ENCODE measurements around the gene SIK3.

SIK3 gene

DNA sequence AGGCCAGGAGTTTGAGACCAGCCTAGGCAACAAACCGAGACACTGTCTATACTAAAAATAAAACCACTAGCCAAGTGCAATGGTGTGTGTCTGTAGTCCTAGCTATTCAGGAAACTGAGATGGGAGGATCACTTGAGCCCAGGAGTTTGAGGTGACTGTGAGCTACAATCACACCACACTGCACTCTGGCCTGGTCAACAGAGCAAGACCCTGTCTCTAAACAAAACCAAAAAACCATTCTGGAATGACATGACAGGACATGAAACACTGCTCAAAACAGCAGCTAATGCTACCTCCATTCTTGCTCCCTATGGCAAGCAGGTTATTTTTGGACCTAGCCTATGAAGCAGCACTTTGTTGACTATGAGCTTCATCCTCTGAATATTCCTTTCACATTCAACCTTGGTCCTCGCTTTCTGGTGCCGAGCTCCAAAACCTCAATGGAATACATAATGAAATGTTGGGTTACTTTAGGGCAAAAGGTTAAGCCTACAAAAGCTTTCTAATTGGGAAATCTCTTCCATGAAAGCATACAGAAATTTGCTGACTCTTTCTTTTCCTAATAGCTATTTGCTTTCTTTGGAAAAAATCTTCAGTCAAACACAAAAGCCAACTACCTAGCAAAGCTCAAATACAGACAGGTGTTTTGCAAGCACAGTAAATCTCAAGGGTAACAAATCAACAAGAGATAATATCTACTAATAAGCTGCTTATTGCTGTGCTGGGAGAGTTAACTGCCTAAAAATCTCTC lies 21.1 kb downstream of the SIK3 start:
- WGBS (ENCODE audit: insufficient coverage), result no CpG with 5 or more reads among the region's 3 CpGs
- no peak for DNase-seq
- Histone ChIP-seq H3K9me3 (ENCODE audit: control extremely low read depth in 1 of 5, control insufficient read depth in 4 of 5, insufficient read depth in 2 of 5, low read depth in 1 of 5, low read length in 4 of 5) (peaks cover 0 to 1% (median 0%) of the 10 kb centered on the region in 5 experiments), H3K4me3 (ENCODE audit: control insufficient read depth in 1 of 7, extremely low read depth in 1 of 7, insufficient read depth in 4 of 7, low read depth in 2 of 7, low read length in 6 of 7) (no peak overlapping the region), H3K27me3 (replicated peaks in 2 of 5; ENCODE audit: control insufficient read depth in 4 of 5, insufficient read depth in 5 of 5, low read length in 4 of 5) (no peaks in the 10 kb centered on the region), H3K4me1 (ENCODE audit: control extremely low read depth in 1 of 4, control insufficient read depth in 4 of 4, insufficient read depth in 4 of 4, low read length in 3 of 4) (peaks cover 12 to 50% (median 34%) of the 10 kb centered on the region in 4 experiments), H3K27ac (ENCODE audit: insufficient read depth in 1 of 2, low read depth in 1 of 2, low read length in 2 of 2, poor library complexity in 1 of 2, severe bottlenecking in 2 of 2) (no peak overlapping the region), H3K36me3 (ENCODE audit: control insufficient read depth in 4 of 4, insufficient read depth in 4 of 4, low read length in 3 of 4) (peaks cover 0 to 2% (median 0%) of the 10 kb centered on the region in 4 experiments)
- ChIA-PET POLR2A (no interaction called here), CTCF (interaction anchor here (0.5 to 1.5 kb wide), 8 partner anchors 12 to 240 kb away, joined by 3 to 5 read pairs (median 3); partner anchors contain the start of gene APOA1)

DNA sequence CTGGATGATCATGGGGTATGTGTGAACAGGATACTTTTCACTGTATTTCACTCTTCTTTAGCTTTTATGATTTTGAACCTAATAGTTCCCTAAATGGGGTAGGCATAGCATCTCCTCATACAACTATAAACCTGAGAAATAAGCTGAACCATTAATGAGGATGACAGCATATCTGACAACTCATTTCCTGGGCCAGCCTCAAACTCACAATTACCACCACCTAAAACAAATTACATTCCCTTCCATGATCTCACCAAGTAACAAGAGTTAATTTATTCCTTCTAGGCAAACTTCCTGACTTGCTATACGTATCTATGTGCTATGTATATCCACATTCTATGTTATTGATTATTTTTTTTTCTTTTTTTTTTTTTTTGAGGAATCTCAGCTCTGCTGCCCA lies 23.0 kb downstream of the SIK3 start:
- Histone ChIP-seq H3K4me3 (ENCODE audit: control insufficient read depth in 1 of 7, extremely low read depth in 1 of 7, insufficient read depth in 4 of 7, low read depth in 2 of 7, low read length in 6 of 7) (no peak overlapping the region), H3K27me3 (replicated peaks in 2 of 5; ENCODE audit: control insufficient read depth in 4 of 5, insufficient read depth in 5 of 5, low read length in 4 of 5) (no peaks in the 10 kb centered on the region), H3K36me3 (ENCODE audit: control insufficient read depth in 4 of 4, insufficient read depth in 4 of 4, low read length in 3 of 4) (peaks cover 0 to 2% (median 0%) of the 10 kb centered on the region in 4 experiments), H3K27ac (ENCODE audit: insufficient read depth in 1 of 2, low read depth in 1 of 2, low read length in 2 of 2, poor library complexity in 1 of 2, severe bottlenecking in 2 of 2) (no peak overlapping the region), H3K9me3 (ENCODE audit: control extremely low read depth in 1 of 5, control insufficient read depth in 4 of 5, insufficient read depth in 2 of 5, low read depth in 1 of 5, low read length in 4 of 5) (peaks cover 0 to 1% (median 0%) of the 10 kb centered on the region in 5 experiments), H3K4me1 (ENCODE audit: control extremely low read depth in 1 of 4, control insufficient read depth in 4 of 4, insufficient read depth in 4 of 4, low read length in 3 of 4) (peaks cover 12 to 57% (median 39%) of the 10 kb centered on the region in 4 experiments)
- WGBS (ENCODE audit: insufficient coverage), result no CpG with 5 or more reads among the region's 1 CpG
- peak in 2 of 3 donors; percentile 60 to 71 for DNase-seq
- CTCF ChIA-PET, result interaction anchor here (0.9 to 2.2 kb wide), 6 partner anchors 9 to 180 kb away, joined by 3 to 6 read pairs (median 3); no protein-coding TSS in a partner anchor
- POLR2A ChIA-PET, result interaction anchor here (0.6 kb wide), 2 partner anchors 89 to 150 kb away, joined by 3 read pairs; no protein-coding TSS in a partner anchor

DNA sequence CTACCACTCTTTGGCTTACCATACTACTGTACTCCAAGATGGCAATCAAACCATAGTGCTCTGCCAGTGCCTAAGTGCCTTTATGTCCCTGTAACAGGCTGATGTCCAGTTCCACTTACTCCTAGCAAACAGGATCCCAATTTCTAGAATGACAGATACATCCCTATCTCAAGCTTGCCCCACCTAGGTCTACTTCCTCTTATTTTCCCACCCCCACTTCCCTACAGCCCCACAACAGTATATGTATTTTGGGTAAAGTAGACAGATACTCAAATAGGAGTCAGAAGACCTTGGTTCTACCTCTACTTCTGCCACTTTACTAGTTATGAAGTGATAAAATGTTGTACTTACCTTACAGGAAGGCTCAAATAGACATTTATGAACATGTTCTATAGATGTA lies 24.1 kb downstream of the SIK3 start:
- Histone ChIP-seq H3K4me3 (ENCODE audit: control insufficient read depth in 1 of 7, extremely low read depth in 1 of 7, insufficient read depth in 4 of 7, low read depth in 2 of 7, low read length in 6 of 7) (peak overlapping the region in 1 of 7 experiments; percentile 9), H3K9me3 (ENCODE audit: control extremely low read depth in 1 of 5, control insufficient read depth in 4 of 5, insufficient read depth in 2 of 5, low read depth in 1 of 5, low read length in 4 of 5) (peaks cover 0 to 1% (median 0%) of the 10 kb centered on the region in 5 experiments), H3K4me1 (ENCODE audit: control extremely low read depth in 1 of 4, control insufficient read depth in 4 of 4, insufficient read depth in 4 of 4, low read length in 3 of 4) (peaks cover 12 to 63% (median 39%) of the 10 kb centered on the region in 4 experiments), H3K27me3 (replicated peaks in 2 of 5; ENCODE audit: control insufficient read depth in 4 of 5, insufficient read depth in 5 of 5, low read length in 4 of 5) (no peaks in the 10 kb centered on the region), H3K36me3 (ENCODE audit: control insufficient read depth in 4 of 4, insufficient read depth in 4 of 4, low read length in 3 of 4) (peaks cover 0 to 2% (median 0%) of the 10 kb centered on the region in 4 experiments), H3K27ac (ENCODE audit: insufficient read depth in 1 of 2, low read depth in 1 of 2, low read length in 2 of 2, poor library complexity in 1 of 2, severe bottlenecking in 2 of 2) (no peak overlapping the region)
- ChIA-PET CTCF (interaction anchor here (0.9 to 2.2 kb wide), 9 partner anchors 9 to 63 kb away, joined by 3 to 8 read pairs (median 4); no protein-coding TSS in a partner anchor), POLR2A (no interaction called here)
- peak in 2 of 3 donors; percentile 46 to 57 for DNase-seq

DNA sequence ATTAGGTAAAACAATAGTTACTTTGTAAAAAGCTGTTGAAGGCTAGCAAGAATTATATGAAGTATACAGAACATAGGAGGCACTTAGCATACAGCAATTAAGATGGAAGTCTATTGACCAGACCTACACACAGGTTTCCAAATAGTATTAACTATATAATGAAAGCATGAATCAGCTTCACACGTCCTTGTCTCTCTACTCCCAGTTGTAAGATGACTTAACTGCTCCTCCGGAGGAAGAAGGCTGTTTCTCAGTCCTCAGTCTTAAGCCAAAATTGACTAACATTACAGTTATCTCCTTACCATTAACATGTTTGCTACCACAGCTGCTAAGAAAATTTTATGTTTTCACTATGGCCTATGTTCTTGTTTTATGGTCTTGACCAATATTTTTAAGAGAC lies 24.7 kb downstream of the SIK3 start:
- no peaks in the 10 kb centered on the region for H3K27me3 ChIP-seq (replicated peaks in 2 of 5; ENCODE audit: control insufficient read depth in 4 of 5, insufficient read depth in 5 of 5, low read length in 4 of 5)
- ChIA-PET CTCF (interaction anchor here (0.9 to 2.2 kb wide), 8 partner anchors 9 to 101 kb away, joined by 3 to 8 read pairs (median 4); no protein-coding TSS in a partner anchor), POLR2A (no interaction called here)
- H3K4me1 ChIP-seq (ENCODE audit: control extremely low read depth in 1 of 4, control insufficient read depth in 4 of 4, insufficient read depth in 4 of 4, low read length in 3 of 4), result peaks cover 12 to 61% (median 39%) of the 10 kb centered on the region in 4 experiments
- H3K4me3 ChIP-seq (ENCODE audit: control insufficient read depth in 1 of 7, extremely low read depth in 1 of 7, insufficient read depth in 4 of 7, low read depth in 2 of 7, low read length in 6 of 7), result no peak overlapping the region
- H3K36me3 ChIP-seq (ENCODE audit: control insufficient read depth in 4 of 4, insufficient read depth in 4 of 4, low read length in 3 of 4), result peaks cover 0 to 2% (median 0%) of the 10 kb centered on the region in 4 experiments
- peaks cover 0 to 1% (median 0%) of the 10 kb centered on the region in 5 experiments for H3K9me3 ChIP-seq (ENCODE audit: control extremely low read depth in 1 of 5, control insufficient read depth in 4 of 5, insufficient read depth in 2 of 5, low read depth in 1 of 5, low read length in 4 of 5)
- WGBS (ENCODE audit: insufficient coverage), result 87% methylated on average over 2 of the region's 2 CpGs
- H3K27ac ChIP-seq (ENCODE audit: insufficient read depth in 1 of 2, low read depth in 1 of 2, low read length in 2 of 2, poor library complexity in 1 of 2, severe bottlenecking in 2 of 2), result no peak overlapping the region
- DNase-seq, result no peak

DNA sequence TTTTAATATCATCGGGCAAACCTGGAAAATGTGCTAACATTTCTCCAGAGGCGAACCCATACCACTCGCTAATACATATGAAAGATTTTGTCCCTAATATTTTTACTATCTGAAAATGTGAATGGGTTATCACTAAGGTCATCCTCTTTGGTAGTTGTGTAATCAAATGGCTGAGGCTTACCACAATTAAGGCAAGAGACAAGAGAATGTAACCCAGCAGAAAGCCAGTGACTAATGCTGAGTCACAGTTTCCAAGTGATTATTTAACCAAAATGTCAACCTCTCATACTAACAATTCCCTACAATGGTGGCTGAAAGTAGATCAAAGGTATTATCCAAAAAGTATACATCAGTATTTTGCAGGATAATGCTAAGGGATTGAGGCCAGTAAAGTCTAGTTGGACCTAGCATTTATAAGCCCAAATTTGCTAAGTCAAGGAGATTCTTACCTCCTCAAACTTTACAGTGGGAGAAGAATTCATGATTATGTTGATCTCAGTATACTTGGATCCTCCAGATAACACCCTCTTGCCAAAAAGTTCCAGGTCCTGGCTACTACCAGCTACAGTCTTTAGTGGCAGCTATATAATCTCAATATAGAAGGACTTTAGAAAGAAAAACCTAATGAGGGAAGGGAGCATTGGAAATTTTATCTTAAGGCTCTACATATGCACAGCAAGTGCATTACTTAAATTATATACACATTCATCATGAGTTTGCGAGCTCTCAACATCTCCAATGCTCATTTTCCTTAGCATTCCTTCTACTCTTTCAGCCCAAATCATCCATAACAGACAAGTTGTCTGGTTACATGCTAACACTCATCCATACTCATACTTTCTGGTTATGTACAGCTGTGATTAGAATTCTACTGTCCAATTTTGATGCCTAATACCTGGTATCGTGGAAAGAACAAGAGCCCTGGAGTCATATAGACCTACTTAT lies 25.4 kb downstream of the SIK3 start:
- Histone ChIP-seq H3K4me3 (ENCODE audit: control insufficient read depth in 1 of 7, extremely low read depth in 1 of 7, insufficient read depth in 4 of 7, low read depth in 2 of 7, low read length in 6 of 7) (peak overlapping the region in 1 of 7 experiments; percentile 10), H3K27me3 (replicated peaks in 2 of 5; ENCODE audit: control insufficient read depth in 4 of 5, insufficient read depth in 5 of 5, low read length in 4 of 5) (no peaks in the 10 kb centered on the region), H3K36me3 (ENCODE audit: control insufficient read depth in 4 of 4, insufficient read depth in 4 of 4, low read length in 3 of 4) (peaks cover 0 to 2% (median 0%) of the 10 kb centered on the region in 4 experiments), H3K27ac (ENCODE audit: insufficient read depth in 1 of 2, low read depth in 1 of 2, low read length in 2 of 2, poor library complexity in 1 of 2, severe bottlenecking in 2 of 2) (no peak overlapping the region), H3K4me1 (ENCODE audit: control extremely low read depth in 1 of 4, control insufficient read depth in 4 of 4, insufficient read depth in 4 of 4, low read length in 3 of 4) (peaks cover 12 to 53% (median 35%) of the 10 kb centered on the region in 4 experiments), H3K9me3 (ENCODE audit: control extremely low read depth in 1 of 5, control insufficient read depth in 4 of 5, insufficient read depth in 2 of 5, low read depth in 1 of 5, low read length in 4 of 5) (peaks cover 0 to 1% (median 0%) of the 10 kb centered on the region in 5 experiments)
- 100% methylated on average over 3 of the region's 5 CpGs for WGBS (ENCODE audit: insufficient coverage)
- peak; percentile 43 to 88 (median 85) for DNase-seq
- ChIA-PET POLR2A (no interaction called here), CTCF (interaction anchor here (1.1 to 2.0 kb wide), 5 partner anchors 10 to 101 kb away, joined by 3 to 8 read pairs (median 4); no protein-coding TSS in a partner anchor)

DNA sequence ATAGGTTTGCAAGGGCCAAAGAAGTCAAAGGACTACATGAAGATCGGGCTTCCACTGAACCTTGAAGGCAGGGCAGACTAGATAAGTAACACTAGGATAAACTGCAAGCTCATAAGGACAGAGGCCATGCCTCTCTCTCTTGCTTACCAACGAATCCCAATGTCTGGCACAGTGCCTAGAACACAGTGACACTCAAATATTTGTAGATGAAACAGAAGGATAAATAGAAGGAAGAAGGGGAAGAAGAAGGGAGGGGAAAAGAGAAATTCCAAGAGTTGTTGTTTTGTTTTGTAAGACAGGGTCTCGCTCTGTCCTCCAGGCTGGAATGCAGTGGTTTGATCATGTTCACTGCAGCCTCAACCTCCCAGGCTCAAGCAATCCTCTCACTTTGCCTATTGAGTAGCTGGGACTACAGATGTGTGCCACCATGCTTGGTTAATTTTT lies 26.9 kb downstream of the SIK3 start:
- ChIA-PET CTCF (interaction anchor here (1.0 to 1.8 kb wide), 2 partner anchors 26 to 32 kb away, joined by 3 to 5 read pairs; no protein-coding TSS in a partner anchor), POLR2A (no interaction called here)
- Histone ChIP-seq H3K36me3 (ENCODE audit: control insufficient read depth in 4 of 4, insufficient read depth in 4 of 4, low read length in 3 of 4) (peaks cover 0 to 2% (median 0%) of the 10 kb centered on the region in 4 experiments), H3K27me3 (replicated peaks in 2 of 5; ENCODE audit: control insufficient read depth in 4 of 5, insufficient read depth in 5 of 5, low read length in 4 of 5) (no peaks in the 10 kb centered on the region), H3K4me3 (ENCODE audit: control insufficient read depth in 1 of 7, extremely low read depth in 1 of 7, insufficient read depth in 4 of 7, low read depth in 2 of 7, low read length in 6 of 7) (no peak overlapping the region), H3K27ac (ENCODE audit: insufficient read depth in 1 of 2, low read depth in 1 of 2, low read length in 2 of 2, poor library complexity in 1 of 2, severe bottlenecking in 2 of 2) (no peak overlapping the region), H3K4me1 (ENCODE audit: control extremely low read depth in 1 of 4, control insufficient read depth in 4 of 4, insufficient read depth in 4 of 4, low read length in 3 of 4) (peaks cover 12 to 43% (median 27%) of the 10 kb centered on the region in 4 experiments), H3K9me3 (ENCODE audit: control extremely low read depth in 1 of 5, control insufficient read depth in 4 of 5, insufficient read depth in 2 of 5, low read depth in 1 of 5, low read length in 4 of 5) (peaks cover 0 to 1% (median 0%) of the 10 kb centered on the region in 5 experiments)
- peak in 2 of 3 donors; percentile 43 to 58 for DNase-seq
- no CpG with 5 or more reads among the region's 3 CpGs for WGBS (ENCODE audit: insufficient coverage)
